Stimulated activated CD8-positive, alpha-beta memory T cell treated with anti-CD3 and anti-CD28 coated beads, Interleukin-12 subunit alpha, Interleukin-12 subunit beta, amount 100 ng/mL, for 24 hours (primary cell): ENCODE data around the gene PACSIN2.

ENCODE experiments used
- DNase-seq: peaks from one replicate; pipeline ENCODE4 v3.0.0-alpha.2; 2020; ENCODE audit errors: extremely low read depth

PACSIN2 gene

DNA sequence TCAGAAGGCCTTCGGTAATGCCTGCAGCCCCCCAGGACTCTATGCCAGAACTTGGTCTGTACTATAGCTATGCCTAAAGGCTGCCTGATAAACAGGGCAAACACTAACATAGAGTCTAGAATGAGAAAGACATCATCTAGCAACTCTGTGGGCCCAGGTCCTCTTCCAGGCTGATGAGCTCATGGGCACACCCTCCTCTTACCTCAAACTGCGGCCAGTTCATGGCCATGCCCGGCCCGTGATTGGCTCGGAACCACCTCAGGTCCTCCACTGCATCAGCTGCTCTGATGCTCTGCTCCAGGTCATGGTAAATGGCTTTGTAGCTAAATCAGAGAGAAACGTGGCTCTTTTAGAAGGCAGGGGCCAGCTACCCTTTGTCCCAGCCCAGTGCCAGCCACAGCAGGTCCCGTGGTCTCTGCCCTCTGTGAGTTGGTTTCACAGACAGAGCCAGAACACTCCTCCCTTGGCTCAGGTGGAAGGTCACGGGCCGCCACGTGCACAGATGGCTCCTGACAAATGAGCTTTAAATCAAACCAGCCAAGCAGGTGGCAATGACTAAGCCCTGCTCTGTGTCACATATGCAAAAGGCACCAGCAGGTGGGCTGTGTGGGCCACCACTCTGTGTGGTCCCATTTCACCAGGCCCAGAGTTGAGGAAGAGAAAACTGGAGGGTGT is 132.8 kb downstream of the PACSIN2 start:
- DNase-seq, result no peak

DNA sequence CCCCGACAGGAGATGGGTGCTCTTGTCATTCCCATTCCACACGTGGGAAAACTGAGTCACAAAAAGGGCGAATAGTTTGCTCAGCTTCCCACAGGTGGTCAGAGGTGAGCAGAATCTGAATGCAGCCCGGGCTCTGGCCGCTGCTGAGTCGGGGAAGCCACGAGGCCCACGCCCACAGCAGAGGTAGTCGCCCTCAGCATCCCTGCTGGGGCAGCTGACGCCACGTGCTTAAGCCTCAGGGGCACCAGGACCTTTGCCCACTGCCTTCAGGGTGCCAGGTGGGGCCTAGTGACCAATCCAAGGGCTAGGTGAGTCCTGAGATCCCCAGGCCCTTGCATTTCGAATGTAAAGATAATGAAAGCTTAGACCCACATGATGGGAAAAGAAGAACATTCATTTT is 133.7 kb downstream of the PACSIN2 start:
- no peak for DNase-seq

DNA sequence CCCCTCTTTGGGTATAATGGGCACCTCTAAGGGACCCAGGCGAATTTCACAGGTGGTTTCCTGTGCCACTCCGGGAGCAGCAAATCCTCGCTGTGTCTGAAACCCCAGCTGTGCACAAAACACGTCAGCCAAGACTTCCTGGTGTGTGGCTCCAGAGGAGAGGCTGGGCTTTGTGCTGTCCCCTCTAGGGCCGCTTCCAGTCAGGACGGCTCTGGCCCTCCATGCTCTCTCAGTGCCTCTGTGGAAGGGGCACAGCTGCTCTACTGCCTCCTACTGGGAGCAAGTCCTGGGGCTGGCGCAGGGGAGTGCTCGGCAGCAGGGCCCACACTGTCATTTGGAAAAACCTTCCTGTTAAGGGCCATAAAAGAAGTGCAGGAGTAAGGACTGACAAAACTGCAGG is 134.1 kb downstream of the PACSIN2 start:
- DNase-seq, result no peak

DNA sequence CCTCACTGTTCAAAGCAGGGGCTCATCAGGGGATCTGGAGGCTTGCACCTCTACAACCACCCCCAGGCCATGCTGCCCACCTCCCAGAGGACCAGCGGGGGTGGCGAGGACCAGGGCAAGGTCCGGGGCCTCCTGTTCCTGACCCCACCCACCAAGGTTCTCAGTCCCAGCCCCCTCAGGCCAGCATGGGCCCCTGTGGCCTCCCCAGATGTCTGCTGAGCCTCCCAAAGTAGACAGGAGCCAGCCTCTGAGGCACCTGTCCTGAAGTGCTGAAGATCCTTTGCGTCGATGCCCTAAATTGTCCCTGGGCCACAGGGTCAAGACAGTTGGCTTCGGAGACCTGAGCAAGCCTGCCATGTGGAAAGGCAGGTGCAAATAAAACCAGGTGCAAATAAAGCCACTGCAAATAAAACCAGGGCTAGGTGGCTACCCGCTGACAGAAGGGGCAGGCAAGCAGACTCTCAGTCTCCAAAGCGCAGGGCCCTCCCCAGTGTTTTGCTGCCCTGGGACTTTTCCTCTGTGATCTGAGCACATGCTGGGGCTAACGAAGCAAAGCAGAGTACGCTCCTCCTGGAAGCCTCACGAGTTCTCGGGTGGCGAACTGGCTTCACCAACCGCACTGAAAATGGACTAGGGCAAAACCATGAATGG is 135.5 kb downstream of the PACSIN2 start:
- no peak for DNase-seq

- no peak for DNase-seq
Observed at GRCh38 chr22:42878561-42879305, 136.2 kb downstream of the PACSIN2 start.

DNA sequence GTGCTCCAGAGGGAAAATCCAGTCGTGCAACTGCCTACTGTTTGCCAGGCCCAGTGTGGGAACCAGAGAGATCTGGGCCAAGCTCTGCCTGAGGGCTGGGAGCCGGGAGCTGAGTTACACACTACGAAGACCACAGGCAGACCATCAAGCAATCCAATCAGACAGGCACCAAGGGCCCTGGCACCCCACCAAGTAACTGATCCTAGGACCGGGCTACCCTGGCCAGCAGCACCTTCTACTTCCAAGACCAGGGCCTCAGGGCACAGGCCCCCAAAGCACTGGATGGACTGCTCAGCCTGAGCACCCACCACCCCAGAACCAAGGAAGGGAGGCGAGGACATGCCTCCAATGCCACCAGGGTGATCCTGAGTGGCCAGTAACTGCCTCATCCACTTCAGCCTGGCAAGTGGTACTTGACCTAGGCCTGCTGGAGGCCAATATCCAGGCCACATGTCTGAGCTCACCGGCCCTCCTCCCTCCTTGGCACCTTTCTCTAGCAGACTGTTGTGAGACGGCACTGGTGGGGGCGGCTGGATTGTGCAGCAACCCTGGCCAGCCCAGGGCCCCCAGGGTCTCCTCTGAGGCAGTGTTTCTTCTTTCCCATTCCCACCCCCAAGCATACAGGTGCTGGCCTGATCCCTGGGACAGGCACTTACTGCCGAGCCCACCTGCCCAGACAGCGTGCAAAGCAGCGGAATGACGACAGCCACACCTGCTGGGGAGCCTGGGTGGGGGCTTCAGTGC is 137.2 kb downstream of the PACSIN2 start:
- DNase-seq, result no peak

- DNase-seq, result no peak
Observed at GRCh38 chr22:42877158-42877557, 137.8 kb downstream of the PACSIN2 start.

- DNase-seq, result no peak
Observed at GRCh38 chr22:42876041-42876440, 138.9 kb downstream of the PACSIN2 start.

- no peak for DNase-seq
Observed at GRCh38 chr22:42874010-42874409, 140.9 kb downstream of the PACSIN2 start.

DNA sequence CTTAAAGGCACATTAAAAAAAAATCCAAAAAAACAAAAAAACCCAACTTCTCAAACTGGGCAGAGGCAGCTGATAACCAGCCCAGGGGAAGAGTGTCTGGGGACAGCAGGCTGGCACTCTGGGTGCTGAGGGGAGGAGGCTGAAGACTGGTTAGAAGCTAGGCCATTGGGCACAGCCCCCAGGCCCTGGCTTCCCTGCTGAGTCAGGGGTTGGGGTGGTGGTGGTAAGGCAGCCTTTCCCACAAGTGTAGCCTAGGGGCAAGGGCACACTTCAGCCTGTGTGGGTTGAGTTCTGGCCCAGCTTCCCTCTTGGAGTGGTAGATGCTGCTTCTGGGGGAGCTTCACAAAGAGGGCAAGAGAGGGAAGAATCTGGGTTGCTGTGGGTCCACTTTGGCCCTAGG is 141.6 kb downstream of the PACSIN2 start:
- no peak for DNase-seq

- no peak for DNase-seq
Observed at GRCh38 chr22:42872821-42873220, 142.1 kb downstream of the PACSIN2 start.

GRCh38 chr22:42871146-42872050 is 143.6 kb downstream of the PACSIN2 start:
- no peak for DNase-seq

GRCh38 chr22:42869888-42870480 is 145.0 kb downstream of the PACSIN2 start:
- DNase-seq, result no peak

GRCh38 chr22:42869463-42869862 is 145.5 kb downstream of the PACSIN2 start:
- no peak for DNase-seq

- no peak for DNase-seq
Observed at GRCh38 chr22:42868751-42869251, 146.1 kb downstream of the PACSIN2 start.

- no peak for DNase-seq
Observed at GRCh38 chr22:42866100-42866499, 148.8 kb downstream of the PACSIN2 start.

GRCh38 chr22:42865536-42865935 is 149.4 kb downstream of the PACSIN2 start:
- no peak for DNase-seq

GRCh38 chr22:42863349-42863961 is 151.5 kb downstream of the PACSIN2 start:
- DNase-seq, result no peak

- DNase-seq, result no peak
Observed at GRCh38 chr22:42862045-42862734, 152.8 kb downstream of the PACSIN2 start.

- DNase-seq, result no peak
Observed at GRCh38 chr22:42860968-42861367, 154.0 kb downstream of the PACSIN2 start.
